Chondrocyte (in vitro differentiated cells): ENCODE data around the gene SBNO2. TPM values are rescaled to one million over a fixed set of nuclear protein-coding genes. Genes with fewer than 3 reads are reported as not detected.

ENCODE experiments used
- DNase-seq: peaks from one replicate; pipeline ENCODE4 v3.0.0; 2021; ENCODE audit warnings: mixed read lengths, low spot score
- H3K27ac Mint-ChIP-seq: one replicate; pipeline ENCODE4 v1.8.0; 2021; ENCODE audit warnings: mild to moderate bottlenecking, moderate library complexity, mixed read lengths; ENCODE audit not compliant: unreplicated experiment
- H3K27me3 Mint-ChIP-seq: 2 replicates; pipeline ENCODE4 v1.8.0; 2021; ENCODE audit warnings: low read depth, mixed read lengths
- H3K36me3 Mint-ChIP-seq: 2 replicates; pipeline ENCODE4 v1.8.0; 2021; ENCODE audit warnings: low read depth, mixed read lengths
- H3K4me1 Mint-ChIP-seq: 2 replicates; pipeline ENCODE4 v1.8.0; 2021; ENCODE audit warnings: low read depth, mild to moderate bottlenecking, mixed read lengths
- H3K4me3 Mint-ChIP-seq: one replicate; pipeline ENCODE4 v1.8.0; 2021; ENCODE audit warnings: mild to moderate bottlenecking, moderate library complexity, mixed read lengths; ENCODE audit not compliant: unreplicated experiment
- H3K9me3 Mint-ChIP-seq: 2 replicates; pipeline ENCODE4 v1.8.0; 2021; ENCODE audit warnings: low read depth, mixed read lengths
- CTCF ChIP-seq: fragments of 200-600 bp; sonication (generic); IDR thresholded peaks from 2 replicates; pipeline ENCODE4 v1.5.0; 2021; ENCODE audit warnings: antibody characterized with exemption, mild to moderate bottlenecking, moderate library complexity
- total RNA-seq: library from RNA; stranded (reverse); gene quantifications from 3 replicates; pipeline ENCODE4 v1.2.1, GENCODE V29; 2021

Gene SBNO2
- total RNA-seq, 1 donor from 2014 or later = 45.6 TPM

DNA sequence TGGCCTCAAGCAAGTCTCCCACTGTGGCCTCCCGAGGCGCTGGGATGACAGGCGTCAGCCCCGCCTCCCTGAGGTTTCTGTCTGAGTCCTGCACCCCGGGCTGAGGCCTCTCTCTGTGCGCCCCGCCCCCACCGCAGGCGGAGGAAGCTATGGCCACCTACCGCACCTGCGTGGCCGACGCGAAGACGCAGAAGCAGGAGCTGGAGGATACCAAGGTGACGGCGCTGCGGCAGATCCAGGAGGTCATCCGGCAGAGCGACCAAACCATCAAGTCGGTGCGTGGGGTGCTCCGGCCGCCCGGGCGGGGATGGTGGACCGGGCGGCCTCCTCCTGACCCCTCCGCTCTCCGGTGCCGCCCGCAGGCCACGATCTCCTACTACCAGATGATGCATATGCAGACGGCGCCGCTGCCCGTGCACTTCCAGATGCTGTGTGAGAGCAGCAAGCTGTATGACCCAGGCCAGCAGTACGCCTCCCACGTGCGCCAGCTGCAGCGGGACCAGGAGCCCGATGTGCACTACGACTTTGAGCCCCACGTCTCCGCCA, 94.4 kb downstream of the SBNO2 start:
- Mint-ChIP-seq H3K9me3 (no peaks in the 10 kb centered on the region), H3K4me1 (peaks cover 5% of the 10 kb centered on the region), H3K4me3 (no peak overlapping the region), H3K27me3 (no peaks in the 10 kb centered on the region), H3K36me3 (no peaks in the 10 kb centered on the region), H3K27ac (no peak overlapping the region)
- TF ChIP-seq CTCF = no peak
- peak; percentile 90 for DNase-seq

DNA sequence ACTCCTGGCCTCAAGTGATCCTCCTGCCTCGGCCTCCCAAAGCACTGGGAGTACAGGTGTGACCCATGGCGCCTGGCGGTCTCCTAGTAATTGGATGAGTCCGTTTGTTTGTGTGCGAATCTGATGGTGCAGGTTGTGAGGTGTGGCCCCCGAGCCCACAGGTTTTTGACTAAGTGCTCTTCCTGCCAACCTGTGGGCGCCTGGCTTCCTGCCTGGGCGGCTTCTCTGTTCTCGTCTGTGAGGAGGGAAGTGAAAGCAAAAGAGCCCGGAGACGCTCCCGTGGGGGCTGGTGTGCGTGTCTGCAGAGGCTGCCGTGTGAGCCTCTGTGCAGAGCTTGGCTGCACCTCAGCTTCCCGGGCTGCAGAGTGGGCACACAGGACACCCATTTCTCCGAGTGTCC, 97.1 kb downstream of the SBNO2 start:
- H3K27me3 Mint-ChIP-seq = peaks cover 3% of the 10 kb centered on the region
- DNase-seq = no peak
- H3K9me3 Mint-ChIP-seq = no peaks in the 10 kb centered on the region
- TF ChIP-seq CTCF = no peak
- H3K4me1 Mint-ChIP-seq = peaks cover 3% of the 10 kb centered on the region
- H3K36me3 Mint-ChIP-seq = no peaks in the 10 kb centered on the region
- H3K4me3 Mint-ChIP-seq = no peak overlapping the region
- no peak overlapping the region for H3K27ac Mint-ChIP-seq

DNA sequence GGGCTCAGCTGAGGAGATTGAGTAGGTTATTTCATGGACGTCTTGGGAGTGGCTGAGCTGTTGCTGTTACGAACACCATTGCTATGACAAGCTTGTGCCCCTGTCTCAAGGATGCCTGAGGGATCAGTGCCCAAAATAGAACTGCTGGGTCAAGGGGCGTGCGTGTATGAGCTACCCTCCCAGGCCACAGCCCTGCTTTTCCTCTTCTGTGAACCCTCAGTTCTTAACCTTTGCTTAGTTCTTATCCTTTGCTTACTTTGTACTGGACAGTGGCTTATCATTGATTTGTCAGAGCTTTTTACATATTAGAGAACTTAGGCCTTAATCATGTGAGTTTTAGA, 98.1 kb downstream of the SBNO2 start:
- no peaks in the 10 kb centered on the region for H3K9me3 Mint-ChIP-seq
- no peak for TF ChIP-seq CTCF
- H3K27me3 Mint-ChIP-seq = peaks cover 7% of the 10 kb centered on the region
- no peak overlapping the region for H3K4me3 Mint-ChIP-seq
- no peak overlapping the region for H3K27ac Mint-ChIP-seq
- peaks cover 5% of the 10 kb centered on the region for H3K4me1 Mint-ChIP-seq
- no peaks in the 10 kb centered on the region for H3K36me3 Mint-ChIP-seq
- DNase-seq = no peak

DNA sequence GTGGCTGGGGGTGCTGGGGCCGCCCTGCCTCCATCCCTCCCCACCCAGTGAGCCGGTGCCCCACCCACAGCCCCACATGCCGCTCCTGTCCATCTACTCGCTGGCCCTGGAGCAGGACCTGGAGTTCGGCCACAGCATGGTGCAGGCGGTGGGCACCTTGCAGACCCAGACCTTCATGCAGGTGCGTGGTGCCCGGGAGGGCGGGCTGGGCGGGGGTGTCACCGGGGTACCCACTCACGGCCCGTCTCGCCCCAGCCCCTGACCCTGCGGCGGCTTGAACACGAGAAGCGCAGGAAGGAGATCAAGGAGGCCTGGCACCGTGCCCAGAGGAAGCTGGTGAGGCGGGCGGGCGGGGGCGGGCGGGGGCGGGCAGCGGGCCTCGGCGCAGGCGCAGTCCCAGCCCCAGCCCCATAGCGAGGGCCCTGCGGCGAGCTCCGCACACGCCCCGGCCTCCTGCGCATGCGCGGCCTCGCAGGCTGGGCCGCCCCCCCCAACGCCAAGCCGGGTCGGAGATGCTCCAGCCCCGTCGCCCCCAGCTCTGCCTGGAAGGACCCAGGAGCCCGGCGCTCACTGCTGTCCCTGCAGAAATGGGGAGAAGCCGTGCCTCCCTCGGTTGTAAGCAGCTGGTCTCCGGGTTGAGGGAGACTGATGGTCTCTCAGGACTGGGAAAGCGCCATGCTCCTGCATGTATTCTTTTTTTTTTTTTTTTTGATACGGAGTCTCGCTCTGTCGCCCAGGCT, 99.4 kb downstream of the SBNO2 start:
- Mint-ChIP-seq H3K27me3 (peaks cover 9% of the 10 kb centered on the region), H3K4me1 (peaks cover 5% of the 10 kb centered on the region), H3K27ac (no peak overlapping the region), H3K9me3 (no peaks in the 10 kb centered on the region), H3K4me3 (no peak overlapping the region), H3K36me3 (no peaks in the 10 kb centered on the region)
- TF ChIP-seq CTCF = no peak
- peak; percentile 82 for DNase-seq

- H3K36me3 Mint-ChIP-seq = no peaks in the 10 kb centered on the region
- TF ChIP-seq CTCF = no peak
- DNase-seq = peak; percentile 84
- H3K4me3 Mint-ChIP-seq = no peak overlapping the region
- peaks cover 5% of the 10 kb centered on the region for H3K4me1 Mint-ChIP-seq
- no peak overlapping the region for H3K27ac Mint-ChIP-seq
- H3K9me3 Mint-ChIP-seq = no peaks in the 10 kb centered on the region
- peaks cover 12% of the 10 kb centered on the region for H3K27me3 Mint-ChIP-seq
Measured at GRCh38 chr19:1073956-1074517, 100.0 kb downstream of the SBNO2 start.
